Measurements from ENCODE around the gene XPA.
"Not testable (repeated sequence)": the region's sequence is repeated elsewhere in the genome, so short reads cannot be mapped to it uniquely, and the experiment has no call there.

The XPA gene

GRCh38 chr9:97696803-97697601, at the start of gene XPA:
Gene XPA (minus strand): TSS chr9:97697340. CDS start chr9:97697292, 48 bp downstream.
- peak; percentile 91 to 96 (median 93) for DNase-seq (ENCODE audit: low read depth in 2 of 3, low spot score in 1 of 3)

DNA sequence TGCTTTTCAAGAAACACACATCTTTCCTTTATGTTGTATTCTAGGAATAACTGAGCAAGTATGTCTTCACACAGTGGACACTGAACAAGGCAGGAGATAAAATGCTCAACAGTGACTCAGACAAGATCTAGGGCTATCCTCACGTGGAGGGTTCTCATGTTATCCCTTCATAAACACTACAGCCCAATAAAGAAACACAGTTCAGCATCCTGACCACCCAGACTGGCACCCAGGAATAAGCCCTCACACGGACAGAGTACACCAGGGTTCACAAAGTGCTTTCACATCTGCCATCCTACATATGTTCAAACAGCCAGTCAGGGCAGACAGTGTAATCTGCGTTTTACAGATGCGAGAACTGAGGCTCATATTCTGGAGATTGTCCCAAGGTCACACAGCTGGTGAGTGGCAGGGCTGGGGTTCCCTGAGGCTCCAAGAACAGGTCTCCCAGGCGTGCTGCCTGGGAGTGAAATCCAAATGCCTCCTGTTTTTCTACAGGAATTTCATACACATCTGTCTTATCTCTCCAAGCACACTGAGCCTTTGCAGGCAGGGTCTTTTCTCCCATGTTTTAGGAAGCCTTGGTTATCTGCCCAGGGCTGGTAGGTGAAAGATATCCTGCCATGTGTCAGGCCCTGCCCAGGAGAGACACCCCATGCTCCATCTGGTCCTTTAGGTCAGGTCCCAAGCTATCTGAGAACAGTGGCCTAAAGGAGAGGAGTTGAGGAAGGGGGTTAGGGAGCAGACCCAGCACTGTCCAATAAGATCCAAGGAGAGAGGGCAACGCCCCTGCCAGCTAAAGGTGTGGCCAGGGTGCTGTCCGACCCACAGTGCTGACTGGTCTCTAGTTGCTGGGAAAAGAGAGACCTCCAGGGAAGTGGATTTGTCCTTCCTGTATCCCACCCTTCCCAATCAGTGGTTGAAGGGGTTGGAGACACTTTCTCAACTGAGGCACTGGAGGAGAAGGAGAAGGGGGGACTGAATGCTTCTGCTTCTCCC, 47.9 kb upstream of the XPA start:
- DNase-seq (ENCODE audit: low read depth in 2 of 3, low spot score in 1 of 3), result no peak

DNA sequence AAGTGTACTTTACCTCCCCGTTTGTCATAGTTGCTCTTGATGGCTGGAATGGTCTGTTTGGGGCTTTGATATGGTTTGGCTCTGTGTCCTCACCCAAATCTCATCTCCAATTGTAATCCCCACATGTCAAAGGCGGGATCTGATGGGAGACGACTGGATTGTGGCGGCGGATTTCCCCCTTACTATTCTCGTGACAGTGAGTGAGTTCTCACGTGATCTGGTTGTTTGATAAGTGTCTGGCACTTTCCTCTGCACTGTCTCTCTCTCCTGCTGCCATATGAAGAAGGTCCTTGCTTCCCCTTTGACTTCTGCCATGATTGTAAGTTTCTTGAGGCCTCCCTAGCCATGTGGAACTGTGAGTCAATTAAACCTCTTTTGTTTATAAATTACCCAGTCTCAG, 46.9 kb upstream of the XPA start:
- not testable (repeated sequence) for DNase-seq (ENCODE audit: low read depth in 2 of 3, low spot score in 1 of 3)

DNA sequence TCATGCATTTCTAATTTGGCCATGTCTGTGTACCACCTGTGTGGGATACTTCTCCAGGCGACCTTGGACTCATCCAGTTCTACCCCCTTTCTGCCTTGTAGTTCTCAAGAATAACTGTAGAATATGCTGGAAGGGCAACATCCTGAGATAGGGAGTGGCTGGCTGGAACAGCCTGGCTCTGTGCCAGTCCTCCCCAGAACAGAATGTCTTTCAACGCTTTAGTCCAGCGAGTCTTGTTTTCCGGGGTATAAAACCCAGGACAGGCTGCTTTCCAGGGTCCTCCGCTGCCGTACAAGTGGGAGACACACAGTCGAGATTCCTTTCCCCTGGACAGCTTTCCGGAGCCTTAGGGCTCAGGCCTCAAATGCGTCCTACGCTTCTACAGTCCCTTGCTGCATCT, 45.4 kb upstream of the XPA start:
- DNase-seq (ENCODE audit: low read depth in 2 of 3, low spot score in 1 of 3), result no peak

DNA sequence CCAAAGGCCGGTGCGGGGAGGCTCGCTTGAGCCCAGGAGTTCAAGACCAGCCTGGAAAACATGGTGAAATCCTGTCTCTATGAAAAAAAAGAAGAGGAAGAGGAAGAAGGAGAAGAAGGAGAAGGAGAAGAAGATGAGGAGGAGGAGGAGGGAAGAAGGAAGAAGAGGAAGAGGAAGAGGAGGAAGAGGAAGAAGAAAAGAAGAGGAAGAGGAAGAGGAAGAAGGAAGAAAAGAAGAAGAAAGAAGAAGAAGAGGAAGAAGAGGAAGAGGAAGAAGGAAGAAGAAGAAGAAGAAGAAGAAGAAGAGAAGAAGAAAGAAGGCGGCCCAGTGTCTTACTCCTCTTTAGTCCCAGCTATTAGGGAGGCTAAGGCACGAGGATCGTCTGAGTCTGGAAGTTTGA, 44.8 kb upstream of the XPA start:
- DNase-seq (ENCODE audit: low read depth in 2 of 3, low spot score in 1 of 3), result no peak

GRCh38 chr9:97740848-97741821, 44.0 kb upstream of the XPA start:
- DNase-seq (ENCODE audit: low read depth in 2 of 3, low spot score in 1 of 3), result peak; percentile 3 to 26 (median 9)

- no peak for DNase-seq (ENCODE audit: low read depth in 2 of 3, low spot score in 1 of 3)
Measured at GRCh38 chr9:97737429-97737828, 40.3 kb upstream of the XPA start.

- DNase-seq (ENCODE audit: low read depth in 2 of 3, low spot score in 1 of 3), result no peak
Measured at GRCh38 chr9:97735070-97735600, 38.0 kb upstream of the XPA start.

GRCh38 chr9:97726716-97727115, 29.6 kb upstream of the XPA start:
- no peak for DNase-seq (ENCODE audit: low read depth in 2 of 3, low spot score in 1 of 3)

DNA sequence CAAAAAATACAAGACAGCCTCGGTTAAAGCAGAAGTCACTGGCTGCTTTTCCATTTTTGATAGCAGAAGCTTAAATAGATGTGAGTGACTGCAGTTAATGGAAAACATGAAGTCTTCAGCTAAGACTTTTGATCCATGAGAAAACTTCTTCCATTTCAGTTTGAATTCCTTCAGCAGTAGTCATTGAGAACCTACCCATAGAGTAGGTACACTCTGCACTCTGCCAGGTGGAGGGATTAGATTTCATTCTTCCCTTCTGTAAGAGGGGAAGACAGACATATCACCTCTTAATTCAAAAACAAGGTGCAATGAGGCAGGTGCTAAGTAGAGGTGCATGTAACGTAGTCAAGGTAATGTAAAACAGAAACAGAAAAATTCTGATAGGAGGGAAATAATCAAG, 26.7 kb upstream of the XPA start:
- DNase-seq (ENCODE audit: low read depth in 2 of 3, low spot score in 1 of 3), result no peak

DNA sequence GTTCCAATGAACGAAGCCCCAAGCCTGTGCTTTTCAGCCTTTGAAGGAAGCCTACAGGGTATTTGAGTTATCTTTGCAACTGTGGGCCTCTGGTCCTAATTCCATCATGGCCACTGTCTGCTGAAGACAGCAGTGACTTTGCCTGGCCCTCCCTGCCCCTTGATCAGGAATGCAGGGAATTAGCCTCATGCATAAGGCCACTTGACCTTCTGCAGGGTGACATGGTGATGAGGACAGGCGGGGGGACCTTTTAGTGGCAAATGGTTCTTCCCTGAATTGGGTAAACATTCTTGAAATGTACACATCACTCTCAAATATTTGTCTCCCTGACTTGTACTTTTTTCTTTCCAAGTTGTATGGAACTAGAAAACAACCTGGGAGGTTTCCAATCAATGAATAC, 25.2 kb upstream of the XPA start:
- DNase-seq (ENCODE audit: low read depth in 2 of 3, low spot score in 1 of 3), result no peak

GRCh38 chr9:97721396-97721795, 24.3 kb upstream of the XPA start:
- DNase-seq (ENCODE audit: low read depth in 2 of 3, low spot score in 1 of 3), result no peak

GRCh38 chr9:97717866-97718265, 20.7 kb upstream of the XPA start:
- DNase-seq (ENCODE audit: low read depth in 2 of 3, low spot score in 1 of 3), result no peak

DNA sequence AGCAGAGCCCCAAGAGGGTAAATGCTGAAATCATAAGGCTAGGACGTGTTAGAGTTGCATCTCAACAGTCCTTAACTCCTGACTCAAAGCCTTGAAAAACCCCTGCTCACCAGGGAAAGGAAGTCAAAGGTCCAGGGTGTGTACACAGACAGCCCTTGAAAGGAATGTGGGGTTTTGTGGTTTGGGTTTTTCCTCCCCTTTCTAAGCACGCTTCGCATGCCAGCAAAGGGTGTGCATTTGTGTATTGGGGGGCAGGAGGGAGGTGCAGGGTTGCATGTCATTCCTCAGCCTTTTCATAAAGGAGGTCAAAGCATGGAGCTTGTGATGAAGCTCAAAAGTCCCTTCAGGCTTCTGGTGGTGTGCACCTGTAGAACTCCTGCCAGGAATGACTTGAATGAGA, 17.3 kb upstream of the XPA start:
- DNase-seq (ENCODE audit: low read depth in 2 of 3, low spot score in 1 of 3), result no peak

DNA sequence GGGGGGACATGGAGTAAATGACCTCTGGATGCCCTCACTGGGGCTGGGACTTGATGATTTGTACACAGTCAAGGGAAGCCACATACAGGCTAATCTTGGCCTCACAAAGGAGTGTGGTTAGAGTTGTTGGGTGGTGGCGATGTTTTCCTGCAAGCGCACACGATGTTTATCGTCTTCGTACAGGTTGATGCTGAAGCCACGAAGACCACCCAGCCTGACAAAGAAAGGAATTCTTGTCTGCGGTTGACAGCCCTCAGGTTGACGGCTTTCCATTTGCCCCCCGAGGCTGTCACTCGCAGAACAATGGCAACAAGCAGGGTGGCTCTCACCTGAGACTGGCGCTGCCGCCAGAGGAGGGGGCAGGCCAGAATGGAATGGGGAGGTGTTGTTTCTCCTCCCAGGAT, 14.1 kb upstream of the XPA start:
- no peak for DNase-seq (ENCODE audit: low read depth in 2 of 3, low spot score in 1 of 3)

DNA sequence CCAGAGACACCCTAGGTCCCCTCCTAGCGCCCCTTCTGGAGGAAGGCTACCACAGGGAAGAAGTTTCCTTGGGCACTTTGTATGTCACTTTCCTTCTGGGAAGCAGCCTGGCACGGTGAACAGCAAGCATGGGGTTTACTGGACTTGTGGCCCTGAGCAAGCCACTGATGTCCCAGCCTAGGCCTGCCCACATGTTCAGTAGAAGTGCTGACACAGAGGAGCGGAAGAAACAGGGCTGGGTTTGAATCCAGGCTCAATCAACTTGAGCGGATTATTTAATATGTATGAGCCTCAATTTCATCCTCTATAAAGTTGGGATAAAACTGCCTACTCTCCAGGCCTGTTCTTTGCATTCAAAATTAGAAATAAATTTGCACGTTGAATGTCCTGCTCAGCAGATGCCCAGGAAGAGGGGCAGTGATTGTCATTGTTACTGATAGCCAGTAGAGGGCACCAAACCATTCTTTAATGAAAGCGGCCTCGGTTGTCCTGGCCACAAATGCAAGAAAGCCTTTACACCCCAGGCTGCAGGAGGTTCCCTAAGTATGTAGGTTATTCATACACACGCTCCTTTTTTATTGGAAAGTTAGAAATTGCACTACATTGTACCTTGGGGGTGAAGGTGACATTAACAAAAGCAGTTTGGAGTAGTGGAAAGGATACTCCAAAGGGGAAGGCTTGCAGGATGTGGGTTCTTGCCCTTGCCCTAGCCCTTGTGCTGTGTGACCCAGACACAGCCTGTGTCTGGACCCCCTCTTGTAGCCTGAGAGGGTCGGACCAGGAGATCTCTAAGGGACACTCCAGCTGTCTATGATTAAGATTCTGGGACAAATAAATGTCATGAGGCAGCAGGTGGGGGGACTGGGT, 13.4 kb upstream of the XPA start:
- peak in 2 of 3 donors; percentile 6 to 53 for DNase-seq (ENCODE audit: low read depth in 2 of 3, low spot score in 1 of 3)

GRCh38 chr9:97706246-97706645, 9.1 kb upstream of the XPA start:
- no peak for DNase-seq (ENCODE audit: low read depth in 2 of 3, low spot score in 1 of 3)

DNA sequence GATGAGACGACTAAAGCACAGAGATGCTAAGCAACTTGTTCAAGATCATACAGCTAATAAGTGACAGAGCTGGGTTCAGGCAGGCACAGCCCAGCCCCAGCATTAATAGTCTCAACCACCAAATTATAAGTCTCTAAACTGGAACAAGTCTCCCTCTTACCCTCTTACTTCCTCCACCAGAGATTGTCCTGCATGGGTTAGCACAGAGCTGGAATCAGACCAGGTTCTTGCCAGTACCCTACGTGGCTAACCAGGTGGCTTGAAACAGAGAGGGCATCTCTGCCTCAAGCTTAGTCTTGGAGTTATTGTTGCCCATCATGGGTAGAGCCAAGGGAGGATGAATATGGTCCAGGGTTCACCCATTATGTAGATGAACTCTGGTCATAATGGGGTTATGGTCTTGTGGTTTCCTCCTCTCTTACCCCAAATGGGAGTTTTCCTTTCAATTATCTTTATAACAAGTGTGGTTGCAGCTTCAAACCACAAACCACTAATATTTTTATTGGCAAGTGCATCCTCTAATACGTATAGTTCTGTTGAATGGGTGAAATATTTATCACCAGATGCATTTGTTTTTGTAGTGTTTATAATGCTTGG, 8.3 kb upstream of the XPA start:
- DNase-seq (ENCODE audit: low read depth in 2 of 3, low spot score in 1 of 3), result no peak

GRCh38 chr9:97704851-97705250, 7.7 kb upstream of the XPA start:
- no peak for DNase-seq (ENCODE audit: low read depth in 2 of 3, low spot score in 1 of 3)

Measured in stimulated activated CD4-positive, alpha-beta T cell treated with anti-CD3 and anti-CD28 coated beads, Interleukin-12 subunit alpha, Interleukin-12 subunit beta, amount 100 ng/mL, for 48 hours (primary cell).